A673 (cell line): ENCODE data around the gene LMO7.

Experiments used
- CTCF ChIP-seq: fragments of 300-800, 200-600 bp; sonication (generic); conservative IDR thresholded peaks from 2 replicates; pipeline ENCODE4 v1.5.1; 2017; ENCODE audit warnings: low read depth, mild to moderate bottlenecking, antibody characterized with exemption, low read length, moderate library complexity, mixed read lengths
- EZH2 ChIP-seq: fragments of 200-600 bp; sonication (generic); IDR thresholded peaks from 2 replicates; pipeline ENCODE4 v1.6.1; 2017; ENCODE audit warnings: borderline replicate concordance, low read depth, mild to moderate bottlenecking, mixed read lengths, antibody characterized with exemption, low read length; ENCODE audit not compliant: poor library complexity, severe bottlenecking

DNA sequence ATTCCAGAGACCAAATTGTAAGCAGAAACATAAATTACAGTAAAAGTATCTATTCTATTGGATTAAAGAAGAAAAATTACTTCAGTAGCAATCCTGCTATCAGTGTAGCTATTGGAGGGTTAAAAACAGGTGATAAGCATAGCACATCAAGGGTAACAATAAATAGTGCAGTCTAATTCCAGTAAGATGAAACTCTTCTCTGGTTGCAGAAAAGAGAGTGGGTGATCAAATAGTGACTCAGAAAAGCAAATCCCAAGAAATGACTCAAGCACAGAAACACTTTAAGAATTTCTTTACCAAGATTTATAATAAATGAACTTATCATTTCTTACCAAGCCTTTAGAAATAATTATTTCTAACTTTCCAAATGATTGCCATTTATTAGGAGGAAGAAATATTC lies 135.7 kb downstream of the LMO7 start:
- no peak for TF ChIP-seq CTCF
- no peak for TF ChIP-seq EZH2
